ENCODE results near the gene BACE1. TPM values are rescaled to one million over a fixed set of nuclear protein-coding genes. Genes with fewer than 3 reads are reported as not detected.

Gene BACE1
- total RNA-seq, 1 donor from 2014 or later, result 8.2 TPM

- Mint-ChIP-seq H3K27me3 (ENCODE audit: insufficient read depth, low read depth) (no peaks in the 10 kb centered on the region), H3K4me3 (no peak overlapping the region), H3K27ac (no peak overlapping the region), H3K9me3 (no peaks in the 10 kb centered on the region), H3K4me1 (no peaks in the 10 kb centered on the region), H3K36me3 (peaks cover 14% of the 10 kb centered on the region)
- no peak for DNase-seq (ENCODE audit: low spot score)
- Histone ChIP-seq H3K79me2 (ENCODE audit: low read depth) (no peaks in the 10 kb centered on the region), H4K20me1 (ENCODE audit: low read depth) (no peaks in the 10 kb centered on the region), H2AFZ (replicated peaks) (no peak overlapping the region), H3K27ac (no peak overlapping the region), H3K36me3 (no peaks in the 10 kb centered on the region), H3K4me2 (no peak overlapping the region), H3K4me3 (no peak overlapping the region), H3K9me3 (ENCODE audit: low read depth) (no peaks in the 10 kb centered on the region), H3F3A (ENCODE audit: low read depth) (no peaks in the 10 kb centered on the region), H3K4me1 (no peaks in the 10 kb centered on the region), H3K9ac (no peak overlapping the region), H3K27me3 (no peaks in the 10 kb centered on the region)
- TF ChIP-seq EZH2phosphoT487 (IDR thresholded peaks at IDR 0.05) (no peak), EZH2 (IDR thresholded peaks at IDR 0.05) (no peak), CTCF (IDR thresholded peaks at IDR 0.05) (no peak)
Observed at GRCh38 chr11:117354550-117354949, 38.5 kb upstream of the BACE1 start.

GRCh38 chr11:117345039-117345438 lies 29.0 kb upstream of the BACE1 start:
- H3K4me3 Mint-ChIP-seq, result no peak overlapping the region
- no peak overlapping the region for H3K27ac Mint-ChIP-seq
- Histone ChIP-seq H3K27me3 (no peaks in the 10 kb centered on the region), H3K4me3 (no peak overlapping the region), H3K4me2 (no peak overlapping the region), H3K27ac (no peak overlapping the region), H3K9me3 (ENCODE audit: low read depth) (no peaks in the 10 kb centered on the region), H3K4me1 (no peaks in the 10 kb centered on the region), H3K36me3 (no peaks in the 10 kb centered on the region), H3F3A (ENCODE audit: low read depth) (no peaks in the 10 kb centered on the region), H3K79me2 (ENCODE audit: low read depth) (no peaks in the 10 kb centered on the region), H2AFZ (replicated peaks) (no peak overlapping the region), H3K9ac (no peak overlapping the region), H4K20me1 (ENCODE audit: low read depth) (no peaks in the 10 kb centered on the region)
- H3K36me3 Mint-ChIP-seq, result peaks cover 6% of the 10 kb centered on the region
- H3K9me3 Mint-ChIP-seq, result no peaks in the 10 kb centered on the region
- H3K27me3 Mint-ChIP-seq (ENCODE audit: insufficient read depth, low read depth), result no peaks in the 10 kb centered on the region
- TF ChIP-seq CTCF (IDR thresholded peaks at IDR 0.05) (no peak), EZH2 (IDR thresholded peaks at IDR 0.05) (no peak), EZH2phosphoT487 (IDR thresholded peaks at IDR 0.05) (no peak)
- no peak for DNase-seq (ENCODE audit: low spot score)
- no peaks in the 10 kb centered on the region for H3K4me1 Mint-ChIP-seq

DNA sequence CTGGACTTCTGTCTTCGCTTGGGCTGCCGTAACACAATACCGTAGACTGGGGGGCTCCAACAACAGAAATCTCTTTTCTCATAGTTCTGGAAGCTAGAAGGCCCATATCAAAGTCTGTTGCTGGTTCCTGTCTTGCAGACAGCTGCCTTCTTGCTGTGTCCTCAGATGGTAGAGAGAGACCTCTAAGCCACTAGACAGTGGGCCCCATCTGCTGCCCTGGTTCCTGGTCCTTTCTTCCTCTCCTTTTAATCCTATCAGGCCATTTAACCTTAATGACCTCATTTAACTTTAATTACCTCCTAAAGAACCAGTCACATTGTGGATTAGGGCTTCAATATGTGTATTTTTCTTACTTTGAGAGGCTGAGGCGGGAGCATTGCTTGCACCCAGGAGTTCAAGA lies 21.0 kb upstream of the BACE1 start:
- H3K4me1 Mint-ChIP-seq, result no peaks in the 10 kb centered on the region
- peak overlapping the region; percentile 19 for H3K4me2 ChIP-seq
- no peaks in the 10 kb centered on the region for H3K36me3 ChIP-seq
- TF ChIP-seq EZH2phosphoT487 (IDR thresholded peaks at IDR 0.05) (no peak), EZH2 (IDR thresholded peaks at IDR 0.05) (no peak), CTCF (IDR thresholded peaks at IDR 0.05) (no peak)
- no peak overlapping the region for H3K4me3 ChIP-seq
- H3K4me1 ChIP-seq, result peaks cover 16% of the 10 kb centered on the region
- no peak overlapping the region for H3K27ac ChIP-seq
- no peaks in the 10 kb centered on the region for H3K27me3 Mint-ChIP-seq (ENCODE audit: insufficient read depth, low read depth)
- peaks cover 6% of the 10 kb centered on the region for H4K20me1 ChIP-seq (ENCODE audit: low read depth)
- H3K4me3 Mint-ChIP-seq, result no peak overlapping the region
- H3K9me3 Mint-ChIP-seq, result no peaks in the 10 kb centered on the region
- H3K27ac Mint-ChIP-seq, result no peak overlapping the region
- peaks cover 7% of the 10 kb centered on the region for H3K36me3 Mint-ChIP-seq
- peaks cover 7% of the 10 kb centered on the region for H3F3A ChIP-seq (ENCODE audit: low read depth)
- H3K9me3 ChIP-seq (ENCODE audit: low read depth), result no peaks in the 10 kb centered on the region
- peak; percentile 42 for DNase-seq (ENCODE audit: low spot score)
- H3K79me2 ChIP-seq (ENCODE audit: low read depth), result no peaks in the 10 kb centered on the region
- no peak overlapping the region for H3K9ac ChIP-seq
- no peak overlapping the region for H2AFZ ChIP-seq (replicated peaks)
- no peaks in the 10 kb centered on the region for H3K27me3 ChIP-seq

Data from neural progenitor cell (in vitro differentiated cells).